Vagina (tissue), 2 donors: ENCODE data around the gene PGAP2.
"Not testable (repeated sequence)": the region's sequence is repeated elsewhere in the genome, so short reads cannot be mapped to it uniquely, and the experiment has no call there.

Experiments
- CTCF ChIP-seq, 3 experiments: fragments of 450-650 bp in 2 of 3; fragments of 200-600 bp in 1 of 3; sonication (generic) in 1 of 3; IDR thresholded peaks; one replicate each; pipeline ENCODE4 v1.5.1; 2017 to 2019; ENCODE audit warnings: antibody characterized with exemption in 3 of 3, mild to moderate bottlenecking in 2 of 3, moderate library complexity in 2 of 3
- POLR2A ChIP-seq, 2 donors: fragments of 450-650 bp; IDR thresholded peaks; one replicate each; pipeline ENCODE4 v1.6.1; 2017; ENCODE audit warnings: antibody characterized with exemption in 2 of 2, mild to moderate bottlenecking in 2 of 2, moderate library complexity in 2 of 2

- not testable (repeated sequence) for TF ChIP-seq CTCF, POLR2A (IDR thresholded peaks at IDR 0.05)
Observed at GRCh38 chr11:3860898-3861393, 52.6 kb downstream of the PGAP2 start.
